SK-N-SH (cell line): ENCODE measurements around the gene SP110. TPM values are rescaled to one million over a fixed set of nuclear protein-coding genes. Genes with fewer than 3 reads are reported as not detected.

Experiments used
- CTCF ChIA-PET: fragments of 300-600, 350-600 bp; formaldehyde crosslinking; extraction: SDS; loops from one replicate; lab custom pipeline; 2021; lab: Yijun Ruan, JAX
- POLR2A ChIA-PET: fragments of 350-600 bp; sonication (Branson Sonifier 250); formaldehyde crosslinking; extraction: SDS; loops from one replicate; lab custom pipeline; 2020; ENCODE audit warnings: antibody characterized with exemption, inconsistent platforms; lab: Yijun Ruan, JAX
- DNase-seq: peaks from one replicate; pipeline ENCODE4 v3.0.0; 2012
- H2AFZ ChIP-seq: fragments of 200-600 bp; sonication (generic); 2 replicates; pipeline ENCODE4 v1.8.1; 2016; ENCODE audit warnings: antibody characterized with exemption, mild to moderate bottlenecking, low read depth
- H3F3A ChIP-seq: fragments of 200-600 bp; sonication (generic); replicated peaks from 2 replicates; pipeline ENCODE3; 2016; ENCODE audit warnings: antibody characterized with exemption, mild to moderate bottlenecking; ENCODE audit not compliant: insufficient read depth
- H3K27ac ChIP-seq, 2 experiments: fragments of 200-500 bp in 1 of 2; fragments of 200-600 bp in 1 of 2; sonication (Bioruptor generic) in 1 of 2; sonication (generic), shearing (Covaris generic) in 1 of 2; 2 replicates each; pipeline versions ENCODE4 v1.5.1 to v1.6.1; 2014 to 2016; ENCODE audit warnings: low read depth in 2 of 2, inconsistent platforms in 1 of 2, low read length in 1 of 2, mild to moderate bottlenecking in 1 of 2, mixed read lengths in 1 of 2
- H3K27me3 ChIP-seq: fragments of 200-600 bp; sonication (generic), shearing (Covaris generic); 2 replicates; pipeline ENCODE4 v1.6.1; 2016; ENCODE audit warnings: mixed run types; ENCODE audit not compliant: insufficient read depth
- H3K36me3 ChIP-seq, 2 experiments: fragments of 200-500 bp in 1 of 2; fragments of 200-600 bp in 1 of 2; sonication (Bioruptor generic) in 1 of 2; sonication (generic) in 1 of 2; replicated peaks in 1 of 2; 2 replicates each; pipeline versions ENCODE3 to v1.5.1; 2014 to 2016; ENCODE audit warnings: low read length in 1 of 2, mild to moderate bottlenecking in 1 of 2; ENCODE audit not compliant: insufficient read depth in 2 of 2, control insufficient read depth in 1 of 2
- H3K4me1 ChIP-seq, 2 experiments: fragments of 200-500 bp in 1 of 2; fragments of 200-600 bp in 1 of 2; sonication (Bioruptor generic) in 1 of 2; sonication (generic), shearing (Covaris generic) in 1 of 2; 2 replicates each; pipeline versions ENCODE4 v1.5.1 to v1.6.1; 2014 to 2016; ENCODE audit warnings: low read depth in 1 of 2, low read length in 1 of 2, mixed run types in 1 of 2; ENCODE audit not compliant: insufficient read depth in 2 of 2, control insufficient read depth in 1 of 2
- H3K4me2 ChIP-seq: fragments of 200-600 bp; sonication (generic), shearing (Covaris generic); 2 replicates; pipeline ENCODE4 v1.6.1; 2017; ENCODE audit warnings: mixed run types
- H3K4me3 ChIP-seq, 2 experiments: fragments of 200-500 bp in 1 of 2; fragments of 200-600 bp in 1 of 2; sonication (Bioruptor generic) in 1 of 2; sonication (generic), shearing (Covaris generic) in 1 of 2; 2 replicates each; pipeline versions ENCODE4 v1.5.1 to v1.8.1; 2014 to 2016; ENCODE audit warnings: low read depth in 2 of 2, inconsistent platforms in 1 of 2, low read length in 1 of 2, mild to moderate bottlenecking in 1 of 2, mixed read lengths in 1 of 2, moderate library complexity in 1 of 2
- H3K79me2 ChIP-seq: fragments of 200-600 bp; sonication (generic); 2 replicates; pipeline ENCODE4 v1.8.1; 2017; ENCODE audit warnings: mild to moderate bottlenecking; ENCODE audit not compliant: insufficient read depth
- H3K9ac ChIP-seq: fragments of 200-600 bp; sonication (generic); 2 replicates; pipeline ENCODE4 v1.6.1; 2017; ENCODE audit warnings: mixed run types
- H3K9me2 ChIP-seq: fragments of 200-600 bp; sonication (generic); 2 replicates; pipeline ENCODE4 v1.6.1; 2017; ENCODE audit warnings: mixed run types
- H3K9me3 ChIP-seq: fragments of 200-600 bp; sonication (generic); 2 replicates; pipeline ENCODE4 v1.6.1; 2017; ENCODE audit warnings: mixed run types, mild to moderate bottlenecking, moderate library complexity
- H4K20me1 ChIP-seq: fragments of 200-600 bp; sonication (generic); 2 replicates; pipeline ENCODE4 v1.6.1; 2017; ENCODE audit warnings: mild to moderate bottlenecking, mixed run types; ENCODE audit not compliant: insufficient read depth
- CTCF ChIP-seq: fragments of 200-600 bp; sonication (generic); IDR thresholded peaks from 2 replicates; pipeline ENCODE4 v1.6.1; 2017; ENCODE audit warnings: antibody characterized with exemption, mild to moderate bottlenecking, moderate library complexity
- ELF1 ChIP-seq: IDR thresholded peaks from 2 replicates; pipeline ENCODE4 v1.4.0; 2012
- EZH2phosphoT487 ChIP-seq: fragments of 200-600 bp; sonication (generic); IDR thresholded peaks from 2 replicates; pipeline ENCODE4 v1.6.1; 2017; ENCODE audit warnings: low read depth, mixed run types, mild to moderate bottlenecking, antibody characterized with exemption, moderate library complexity, borderline replicate concordance
- FOXJ3 ChIP-seq: sonication (generic); formaldehyde crosslinking; IDR thresholded peaks from 2 replicates; pipeline ENCODE4 v1.5.1; 2020; ENCODE audit warnings: mild to moderate bottlenecking, missing genetic modification reagents
- GABPA ChIP-seq: IDR thresholded peaks from 2 replicates; pipeline ENCODE4 v1.4.0; 2012; ENCODE audit warnings: low read depth, mild to moderate bottlenecking
- JUND ChIP-seq: IDR thresholded peaks from 2 replicates; pipeline ENCODE4 v1.4.0; 2012
- MEF2A ChIP-seq: IDR thresholded peaks from 2 replicates; pipeline ENCODE4 v1.4.0; 2012; ENCODE audit warnings: low read depth, borderline replicate concordance
- NFIC ChIP-seq: IDR thresholded peaks from 2 replicates; pipeline ENCODE4 v1.4.0; 2012; ENCODE audit warnings: borderline replicate concordance
- RAD21 ChIP-seq: IDR thresholded peaks from 2 replicates; pipeline ENCODE4 v1.6.1; 2012; ENCODE audit warnings: mild to moderate bottlenecking, low read length
- RFX5 ChIP-seq: IDR thresholded peaks from 2 replicates; pipeline ENCODE4 v1.6.1; 2012; ENCODE audit warnings: mild to moderate bottlenecking, improper control_type of control experiment, low read length
- RXRA ChIP-seq: IDR thresholded peaks from 2 replicates; pipeline ENCODE4 v1.4.0; 2012; ENCODE audit warnings: low read depth, mild to moderate bottlenecking, borderline replicate concordance
- SIN3A ChIP-seq: IDR thresholded peaks from 2 replicates; pipeline ENCODE4 v1.6.1; 2012; ENCODE audit warnings: low read depth, mild to moderate bottlenecking, low read length, moderate library complexity, borderline replicate concordance
- SMC3 ChIP-seq: IDR thresholded peaks from 2 replicates; pipeline ENCODE4 v1.6.1; 2012; ENCODE audit warnings: low read depth, low read length, improper control_type of control experiment
- TCF12 ChIP-seq: IDR thresholded peaks from 2 replicates; pipeline ENCODE4 v1.4.0; 2012
- TEAD4 ChIP-seq: IDR thresholded peaks from 2 replicates; pipeline ENCODE4 v1.4.0; 2012; ENCODE audit warnings: mild to moderate bottlenecking, borderline replicate concordance; ENCODE audit not compliant: insufficient read depth
- YY1 ChIP-seq: IDR thresholded peaks from 2 replicates; pipeline ENCODE4 v1.4.0; 2012; ENCODE audit warnings: low read depth, mild to moderate bottlenecking
- WGBS: methylation state at CpG from one replicate; pipeline ENCODE4 v1.1.6; 2017; ENCODE audit warnings: low lambda C conversion rate; 5-methylcytosine and 5-hydroxymethylcytosine counted together
- polyA plus RNA-seq, 3 experiments: library from polyadenylated mRNA; depleted of rRNA; stranded (reverse); fragments of >200 nt; gene quantifications; 2 replicates each; pipeline ENCODE4 v1.2.3, GENCODE V29; 2012
- TF ChIP-seq, protein P1 (sequence below): IDR thresholded peaks from 2 replicates; pipeline ENCODE4 v1.4.0; 2012; ENCODE audit warnings: low read depth, borderline replicate concordance
- TF ChIP-seq, protein P2 (sequence below): IDR thresholded peaks from 2 replicates; pipeline ENCODE4 v1.4.0; 2012; ENCODE audit warnings: low read depth, borderline replicate concordance
- TF ChIP-seq, protein P3 (sequence below): fragments of 150-350 bp; IDR thresholded peaks from 2 replicates; pipeline ENCODE4 v1.6.1; 2016; ENCODE audit warnings: mild to moderate bottlenecking, low read depth, low read length

SP110 gene
- polyA plus RNA-seq, 1 of the 3 experiments (the other 2 are of a cell fraction), result 10.4 TPM

DNA sequence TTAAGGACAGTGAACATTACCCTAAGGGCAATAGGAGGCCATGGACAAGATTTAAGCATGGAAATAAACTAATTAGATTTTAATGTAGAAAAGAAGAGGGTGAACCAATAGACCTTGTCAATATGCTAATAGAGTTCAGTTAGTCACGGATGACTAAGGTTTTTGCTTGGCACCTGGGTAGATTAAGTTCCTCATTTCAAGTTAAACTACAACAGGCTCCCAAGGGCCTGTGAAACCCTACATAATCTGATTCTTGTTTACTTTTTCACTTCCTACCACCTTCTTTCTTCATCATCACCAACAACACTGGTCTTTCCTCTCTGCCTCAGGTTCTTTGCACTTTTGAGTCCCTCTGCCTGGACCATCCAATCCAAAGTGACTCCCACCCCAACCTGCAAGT is 14.8 kb downstream of the SP110 start:
- no peaks in the 10 kb centered on the region for H3K9me2 ChIP-seq
- peaks cover 29 to 57% of the 10 kb centered on the region in 2 experiments for H3K36me3 ChIP-seq
- no peaks in the 10 kb centered on the region for H3K27me3 ChIP-seq
- H3K4me3 ChIP-seq, result no peak overlapping the region
- TF ChIP-seq TEAD4 (no peak), SIN3A (no peak), CTCF (no peak), NFIC (no peak), EZH2phosphoT487 (no peak), YY1 (no peak), RAD21 (no peak)
- TF ChIP-seq, protein P1, sequence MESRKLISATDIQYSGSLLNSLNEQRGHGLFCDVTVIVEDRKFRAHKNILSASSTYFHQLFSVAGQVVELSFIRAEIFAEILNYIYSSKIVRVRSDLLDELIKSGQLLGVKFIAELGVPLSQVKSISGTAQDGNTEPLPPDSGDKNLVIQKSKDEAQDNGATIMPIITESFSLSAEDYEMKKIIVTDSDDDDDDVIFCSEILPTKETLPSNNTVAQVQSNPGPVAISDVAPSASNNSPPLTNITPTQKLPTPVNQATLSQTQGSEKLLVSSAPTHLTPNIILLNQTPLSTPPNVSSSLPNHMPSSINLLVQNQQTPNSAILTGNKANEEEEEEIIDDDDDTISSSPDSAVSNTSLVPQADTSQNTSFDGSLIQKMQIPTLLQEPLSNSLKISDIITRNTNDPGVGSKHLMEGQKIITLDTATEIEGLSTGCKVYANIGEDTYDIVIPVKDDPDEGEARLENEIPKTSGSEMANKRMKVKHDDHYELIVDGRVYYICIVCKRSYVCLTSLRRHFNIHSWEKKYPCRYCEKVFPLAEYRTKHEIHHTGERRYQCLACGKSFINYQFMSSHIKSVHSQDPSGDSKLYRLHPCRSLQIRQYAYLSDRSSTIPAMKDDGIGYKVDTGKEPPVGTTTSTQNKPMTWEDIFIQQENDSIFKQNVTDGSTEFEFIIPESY, result no peak
- H3K79me2 ChIP-seq, result no peaks in the 10 kb centered on the region
- H3K9me3 ChIP-seq, result no peaks in the 10 kb centered on the region; the same call in 1 of the 2 replicates
- ChIA-PET POLR2A (no interaction called here), CTCF (interaction anchor here (1.1 kb wide), 1 partner anchor 45 kb away, joined by 3 read pairs; no protein-coding TSS in a partner anchor)
- no peak overlapping the region for H3K4me2 ChIP-seq
- no peak for DNase-seq
- WGBS, result 78% methylated on average over 1 of the region's 1 CpG
- no peak overlapping the region for H3K9ac ChIP-seq
- H3K27ac ChIP-seq, result no peak overlapping the region
- no peaks in the 10 kb centered on the region for H3K4me1 ChIP-seq
- H4K20me1 ChIP-seq, result no peaks in the 10 kb centered on the region
- no peak overlapping the region for H2AFZ ChIP-seq
- no peaks in the 10 kb centered on the region for H3F3A ChIP-seq

- WGBS, result 90% methylated on average over 15 of the region's 15 CpGs
- Histone ChIP-seq H3K27me3 (no peaks in the 10 kb centered on the region), H3K9ac (no peak overlapping the region), H3K9me3 (no peaks in the 10 kb centered on the region; the same call in 1 of the 2 replicates), H3K79me2 (no peaks in the 10 kb centered on the region), H3K27ac (no peak overlapping the region), H3F3A (no peaks in the 10 kb centered on the region), H2AFZ (no peak overlapping the region), H3K36me3 (peaks cover 28 to 47% of the 10 kb centered on the region in 2 experiments), H3K4me2 (no peak overlapping the region), H3K9me2 (no peaks in the 10 kb centered on the region), H4K20me1 (no peaks in the 10 kb centered on the region), H3K4me1 (no peaks in the 10 kb centered on the region), H3K4me3 (no peak overlapping the region)
- ChIA-PET POLR2A (no interaction called here), CTCF (interaction anchor here (1.0 kb wide), 1 partner anchor 10 kb away, joined by 4 read pairs; no protein-coding TSS in a partner anchor)
- no peak for DNase-seq
- TF ChIP-seq MEF2A (no peak), FOXJ3 (CRISPR knock-in tag) (no peak), ELF1 (no peak), GABPA (no peak), RXRA (no peak), JUND (no peak), SMC3 (no peak), RAD21 (no peak), RFX5 (no peak), TCF12 (no peak)
- TF ChIP-seq, protein P2, sequence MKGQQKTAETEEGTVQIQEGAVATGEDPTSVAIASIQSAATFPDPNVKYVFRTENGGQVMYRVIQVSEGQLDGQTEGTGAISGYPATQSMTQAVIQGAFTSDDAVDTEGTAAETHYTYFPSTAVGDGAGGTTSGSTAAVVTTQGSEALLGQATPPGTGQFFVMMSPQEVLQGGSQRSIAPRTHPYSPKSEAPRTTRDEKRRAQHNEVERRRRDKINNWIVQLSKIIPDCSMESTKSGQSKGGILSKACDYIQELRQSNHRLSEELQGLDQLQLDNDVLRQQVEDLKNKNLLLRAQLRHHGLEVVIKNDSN, result no peak
- TF ChIP-seq, protein P3, sequence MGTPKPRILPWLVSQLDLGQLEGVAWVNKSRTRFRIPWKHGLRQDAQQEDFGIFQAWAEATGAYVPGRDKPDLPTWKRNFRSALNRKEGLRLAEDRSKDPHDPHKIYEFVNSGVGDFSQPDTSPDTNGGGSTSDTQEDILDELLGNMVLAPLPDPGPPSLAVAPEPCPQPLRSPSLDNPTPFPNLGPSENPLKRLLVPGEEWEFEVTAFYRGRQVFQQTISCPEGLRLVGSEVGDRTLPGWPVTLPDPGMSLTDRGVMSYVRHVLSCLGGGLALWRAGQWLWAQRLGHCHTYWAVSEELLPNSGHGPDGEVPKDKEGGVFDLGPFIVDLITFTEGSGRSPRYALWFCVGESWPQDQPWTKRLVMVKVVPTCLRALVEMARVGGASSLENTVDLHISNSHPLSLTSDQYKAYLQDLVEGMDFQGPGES, result no peak
Observed at GRCh38 chr2:230203110-230203676, 16.6 kb downstream of the SP110 start.
